HS-27A (cell line): ENCODE data around the gene FOXP4.

Experiments
- DNase-seq: peaks from one replicate; pipeline ENCODE4 v3.0.0-alpha.2; 2012; ENCODE audit warnings: low read depth, missing footprints

The FOXP4 gene

DNA sequence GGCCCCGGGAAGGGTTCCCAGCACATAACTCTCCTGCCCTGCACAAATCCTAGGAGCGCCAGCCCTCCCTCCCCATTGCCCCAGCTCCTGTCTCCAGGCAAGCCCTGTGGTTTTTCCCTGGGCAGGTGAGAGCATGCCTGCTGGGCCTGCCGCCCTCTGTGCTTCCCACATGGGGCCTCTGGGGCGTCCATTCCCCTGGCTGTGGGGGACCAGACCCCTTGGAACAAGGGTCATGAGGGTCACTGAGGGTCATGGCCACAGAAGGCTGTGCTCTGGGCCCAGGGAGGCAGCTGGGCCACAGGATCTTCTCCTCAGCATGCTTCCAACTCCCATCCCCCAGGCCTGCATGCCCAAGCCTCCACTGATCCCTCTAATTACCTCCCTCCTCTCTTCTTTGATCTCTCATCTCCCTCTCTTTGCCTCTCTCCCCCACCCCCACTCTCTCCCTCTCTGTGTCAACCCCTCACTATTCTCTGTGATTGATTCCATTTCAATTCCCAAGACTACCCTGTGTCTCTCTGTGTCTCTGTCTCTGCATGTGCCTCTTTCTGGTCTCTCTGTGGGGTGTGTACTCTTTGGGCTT, 98.2 kb downstream of the FOXP4 start:
- DNase-seq, result no peak

DNA sequence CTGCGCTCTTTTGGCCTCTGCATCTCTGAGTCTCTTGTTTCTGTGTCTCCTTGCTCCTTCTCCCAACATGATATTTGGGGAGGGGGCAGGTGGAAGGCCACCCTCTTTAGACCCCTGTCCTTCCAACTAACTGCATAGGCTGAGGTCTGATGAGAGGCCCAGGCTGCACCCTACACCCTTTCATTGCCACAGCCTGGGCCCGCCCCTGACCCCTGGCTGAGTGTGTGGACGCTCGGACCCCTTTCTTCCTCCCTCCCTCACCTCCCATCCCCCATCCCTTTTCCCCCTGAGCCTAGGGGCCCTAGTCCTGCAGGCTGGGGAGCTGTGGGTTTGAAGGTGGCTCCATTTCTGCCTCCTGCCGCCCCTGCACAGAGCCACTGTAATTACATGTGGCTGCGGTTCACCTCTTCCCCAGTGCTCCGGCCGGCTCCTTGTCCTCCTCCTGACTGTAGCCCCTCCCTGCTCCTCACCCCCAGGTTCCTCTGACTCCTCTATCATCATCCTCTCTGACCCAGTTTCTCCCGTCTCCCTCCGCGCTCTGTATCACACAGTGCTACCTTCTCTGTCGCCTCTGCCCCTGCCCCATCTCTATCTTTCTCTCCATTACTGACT, 98.9 kb downstream of the FOXP4 start:
- no peak for DNase-seq

DNA sequence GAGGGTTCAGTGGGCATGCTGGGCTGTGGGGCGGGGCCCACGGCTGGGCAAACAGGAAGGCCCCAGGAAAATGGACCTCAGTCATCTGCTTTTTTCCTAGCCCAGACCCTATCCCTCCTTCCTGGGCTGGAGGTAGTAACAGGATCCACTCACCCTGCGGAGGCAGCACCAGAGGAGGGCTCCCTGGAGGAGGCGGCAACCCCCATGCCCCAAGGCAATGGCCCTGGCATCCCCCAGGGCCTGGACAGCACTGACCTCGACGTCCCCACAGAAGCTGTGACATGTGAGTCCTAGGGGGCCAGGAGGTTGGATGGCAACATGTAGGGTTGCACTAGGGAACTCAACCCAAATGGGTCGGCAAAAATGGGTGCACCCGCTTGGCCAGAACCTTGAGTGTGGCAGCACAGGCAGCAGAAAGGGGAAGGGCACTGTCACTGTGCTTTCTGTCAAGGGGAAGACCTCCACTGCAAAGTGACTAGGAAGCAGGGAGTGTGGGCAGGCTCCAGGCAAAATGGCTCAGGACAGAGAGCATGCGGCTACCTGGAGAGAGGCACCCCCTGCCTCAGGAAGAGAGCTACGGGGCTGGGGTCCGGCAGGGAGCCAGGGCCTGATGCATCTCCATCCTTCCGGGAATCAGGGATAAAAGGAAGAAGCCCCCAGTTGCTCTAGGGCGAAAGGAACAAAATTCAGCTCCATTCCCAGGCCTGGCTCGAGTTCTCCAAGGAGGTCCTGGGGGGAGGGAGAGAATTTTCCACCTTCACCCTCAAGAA, 100.0 kb downstream of the FOXP4 start:
- DNase-seq, result no peak

DNA sequence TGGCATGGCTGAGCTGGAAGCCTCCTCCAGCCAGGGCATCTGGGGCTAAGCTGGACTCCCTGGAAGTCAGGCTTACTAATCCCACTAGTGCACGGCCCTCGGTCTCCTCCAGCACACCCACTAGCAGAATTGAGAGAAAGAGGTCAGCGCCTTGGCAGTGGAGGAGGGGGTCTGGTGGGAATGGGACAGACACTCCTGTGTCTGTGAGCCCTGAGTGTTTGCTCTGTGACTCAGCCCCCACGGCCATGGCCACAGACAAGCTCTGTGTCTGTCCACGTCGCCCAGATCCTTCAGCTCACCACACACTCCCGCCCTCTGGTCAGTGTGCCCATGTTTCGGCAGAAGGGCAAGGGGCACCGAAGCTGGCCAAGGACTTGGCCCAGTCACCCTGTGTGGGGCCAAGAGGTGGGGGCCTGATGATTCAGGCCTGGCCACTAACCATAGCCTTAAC, 100.9 kb downstream of the FOXP4 start:
- DNase-seq, result no peak

DNA sequence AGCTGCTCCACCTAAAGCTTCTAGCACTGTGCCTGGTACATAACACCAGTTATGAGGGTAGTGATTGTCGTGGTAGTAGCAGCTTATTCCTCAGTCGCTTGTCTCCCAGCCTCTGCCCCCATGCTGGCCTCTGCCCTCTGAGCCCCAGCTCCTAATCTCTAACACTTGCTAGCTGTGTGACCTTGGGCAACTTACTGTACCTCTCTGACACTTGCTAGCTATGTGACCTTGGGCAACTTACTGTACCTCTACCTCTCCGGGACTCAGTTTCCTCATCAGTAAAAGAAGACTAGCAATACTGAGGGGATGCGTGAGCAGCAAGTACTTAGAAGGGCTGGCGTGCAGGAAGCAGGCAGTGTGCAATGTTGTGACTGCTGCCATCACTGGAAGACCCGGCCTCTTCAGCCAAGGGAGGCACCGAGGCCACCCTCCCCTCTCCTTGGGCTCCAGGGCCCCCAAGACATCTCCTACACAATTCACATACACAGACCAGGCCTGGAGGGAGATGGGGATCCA, 101.9 kb downstream of the FOXP4 start:
- DNase-seq, result no peak

DNA sequence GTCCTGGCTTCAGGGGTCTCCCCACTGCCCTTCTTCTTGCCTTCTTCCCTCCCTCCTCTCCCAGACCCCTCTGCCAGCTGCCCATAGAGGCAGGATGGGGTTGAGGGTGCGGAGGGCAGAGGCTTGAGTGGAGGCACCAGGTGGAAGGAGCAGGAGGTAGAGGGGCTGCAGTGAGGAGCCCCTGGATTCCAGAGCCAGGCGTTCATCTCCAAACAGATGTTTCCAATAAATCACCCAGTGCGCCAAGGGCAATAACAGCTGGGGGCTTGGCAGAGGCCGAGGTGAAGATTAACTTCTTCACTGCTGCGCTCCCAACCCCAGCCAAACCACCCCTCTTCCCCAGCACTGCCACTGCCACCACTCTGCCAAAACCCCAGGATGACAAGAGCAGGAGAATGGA, 102.7 kb downstream of the FOXP4 start:
- no peak for DNase-seq

DNA sequence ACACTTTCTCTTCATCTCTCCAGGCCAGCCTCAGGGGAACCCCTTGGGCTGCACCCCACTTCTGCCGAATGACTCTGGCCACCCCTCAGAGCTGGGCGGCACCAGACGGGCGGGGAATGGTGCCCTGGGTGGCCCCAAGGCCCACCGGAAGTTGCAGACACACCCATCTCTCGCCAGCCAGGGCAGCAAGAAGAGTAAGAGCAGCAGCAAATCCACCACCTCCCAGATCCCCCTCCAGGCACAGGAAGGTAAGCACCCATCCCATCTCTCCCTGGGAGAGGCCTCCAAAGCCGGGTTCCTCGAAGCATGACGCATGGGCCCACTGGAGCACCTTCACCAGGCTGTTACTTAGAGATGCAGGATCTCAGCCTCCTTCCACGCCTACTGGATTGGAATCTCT, 103.4 kb downstream of the FOXP4 start:
- no peak for DNase-seq

DNA sequence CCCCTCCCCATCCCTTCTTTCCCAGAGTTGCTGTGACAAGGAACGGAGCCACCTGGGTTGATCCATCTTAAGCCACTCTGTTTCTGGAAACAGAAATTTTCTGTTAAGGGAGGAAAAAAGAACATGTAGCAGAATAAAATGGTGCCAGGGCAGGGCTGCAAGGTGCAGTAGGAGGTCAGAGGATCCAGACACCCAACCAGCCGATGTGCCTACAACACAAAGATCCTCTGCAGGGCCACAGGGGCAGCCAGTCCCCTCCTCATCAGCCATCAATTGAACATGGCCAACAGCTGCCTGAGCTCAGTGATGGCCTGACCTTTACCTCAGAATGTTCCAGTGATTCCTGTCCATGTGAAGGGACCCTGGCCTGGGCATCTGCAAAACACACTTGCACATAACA, 103.9 kb downstream of the FOXP4 start:
- no peak for DNase-seq

DNA sequence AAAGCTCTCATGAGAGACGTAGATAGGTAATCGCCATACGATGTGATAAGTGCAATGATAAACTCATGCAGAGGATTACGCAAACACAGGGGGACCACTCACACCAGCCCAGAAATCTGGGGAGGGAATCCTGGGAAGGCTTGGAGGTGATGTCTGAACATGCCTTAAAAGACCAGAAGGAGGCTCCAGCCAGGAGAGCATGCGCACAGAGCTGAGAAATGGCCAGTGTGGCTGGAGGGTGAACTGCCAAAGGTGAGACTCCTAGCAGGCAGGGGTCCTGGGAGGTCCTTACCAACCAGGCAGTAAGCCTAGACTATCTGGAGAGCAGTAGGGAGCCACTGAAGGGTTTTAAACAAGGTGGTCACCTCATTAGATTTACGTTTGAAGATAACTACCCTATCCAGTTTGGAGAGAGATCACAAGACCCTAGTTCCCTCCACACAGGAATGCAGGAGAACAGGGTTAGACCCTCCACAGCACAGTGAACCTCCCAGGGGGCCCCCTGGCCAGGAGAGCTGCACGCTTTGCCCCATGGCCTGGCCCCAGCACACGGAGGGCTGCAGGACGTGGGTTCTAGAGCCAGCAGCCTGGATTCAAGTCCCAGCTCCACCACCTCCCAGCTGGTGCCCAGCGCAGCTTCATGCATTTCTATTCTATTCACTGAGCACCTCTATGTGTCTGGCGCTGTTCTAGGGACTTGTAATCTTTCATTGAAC, 105.2 kb downstream of the FOXP4 start:
- DNase-seq, result no peak
